HG03442 (cell line): ENCODE results near the gene ADH1B.
"Not testable (repeated sequence)": the region's sequence is repeated elsewhere in the genome, so short reads cannot be mapped to it uniquely, and the experiment has no call there.

Experiments used
- ATAC-seq: cut with Tn5 transposase; IDR thresholded peaks from one replicate; pipeline ENCODE4 v1.9.1; 2021; ENCODE audit warnings: mild to moderate bottlenecking, moderate library complexity; ENCODE audit not compliant: unreplicated experiment

ADH1B gene

GRCh38 chr4:99324979-99325378 is 3.8 kb upstream of the ADH1B start:
- no peak for ATAC-seq

DNA sequence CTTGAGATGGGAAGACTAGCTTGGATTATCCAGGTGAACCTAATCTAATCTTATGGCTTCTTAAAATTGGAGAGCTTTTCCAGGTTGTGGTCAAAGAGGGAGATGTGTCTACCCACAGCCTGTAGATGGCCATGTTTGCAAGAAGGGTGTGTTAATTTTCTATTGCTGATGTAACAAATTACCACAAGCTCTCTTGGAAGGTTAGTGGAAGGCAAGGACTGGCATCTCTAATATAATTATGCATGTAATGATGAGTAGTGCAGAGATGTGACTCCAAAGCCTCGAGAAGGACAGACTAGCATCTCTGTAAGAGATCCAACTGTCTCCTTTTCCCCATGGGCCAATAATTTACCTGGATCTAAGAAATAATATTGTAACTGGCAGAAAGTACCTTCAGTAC is 3.2 kb upstream of the ADH1B start:
- no peak for ATAC-seq

- ATAC-seq = no peak
Measured at GRCh38 chr4:99323756-99324155, 2.6 kb upstream of the ADH1B start.

- not testable (repeated sequence) for ATAC-seq
Measured at GRCh38 chr4:99317811-99318210, 3.4 kb downstream of the ADH1B start.

- ATAC-seq = no peak
Measured at GRCh38 chr4:99317354-99317753, 3.8 kb downstream of the ADH1B start.

GRCh38 chr4:99315839-99316238 is 5.4 kb downstream of the ADH1B start:
- no peak for ATAC-seq

DNA sequence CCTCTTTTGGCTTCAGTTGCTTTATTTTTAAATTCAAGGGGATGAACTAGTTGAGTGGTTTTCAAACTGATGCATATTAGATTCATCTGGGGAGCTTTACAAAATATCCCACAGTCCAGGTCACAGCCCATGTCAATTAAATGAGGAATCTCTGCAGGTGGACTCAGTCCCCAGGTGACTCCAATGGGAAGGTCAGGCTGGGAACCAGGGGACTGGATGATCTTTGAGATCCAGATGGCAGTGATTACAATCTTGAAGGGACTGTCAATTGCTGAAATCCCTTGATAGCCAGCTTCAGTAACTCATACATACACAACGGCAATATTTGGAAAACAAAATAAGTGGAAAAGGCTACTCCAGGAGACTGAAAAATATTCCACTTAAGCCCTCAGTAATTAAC is 7.0 kb downstream of the ADH1B start:
- no peak for ATAC-seq

DNA sequence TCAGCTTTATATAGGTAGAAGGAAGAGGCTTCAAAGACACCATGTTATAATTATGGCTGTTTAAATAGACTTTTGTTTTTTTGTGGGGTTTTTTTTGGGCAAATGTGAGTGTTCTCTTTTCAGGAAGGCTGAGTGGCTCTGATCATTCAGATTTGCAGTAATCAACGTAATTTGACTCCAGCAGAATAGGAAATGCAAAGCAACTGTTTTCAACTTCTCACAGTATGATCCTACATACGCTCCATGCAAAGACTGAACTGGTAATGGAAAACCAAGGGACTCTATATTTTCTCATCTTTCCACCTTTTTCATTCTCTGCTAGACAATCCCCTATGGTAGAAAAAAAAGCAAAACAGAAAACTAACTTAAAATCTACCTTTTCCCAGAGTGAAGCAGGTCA is 10.8 kb downstream of the ADH1B start:
- no peak for ATAC-seq

DNA sequence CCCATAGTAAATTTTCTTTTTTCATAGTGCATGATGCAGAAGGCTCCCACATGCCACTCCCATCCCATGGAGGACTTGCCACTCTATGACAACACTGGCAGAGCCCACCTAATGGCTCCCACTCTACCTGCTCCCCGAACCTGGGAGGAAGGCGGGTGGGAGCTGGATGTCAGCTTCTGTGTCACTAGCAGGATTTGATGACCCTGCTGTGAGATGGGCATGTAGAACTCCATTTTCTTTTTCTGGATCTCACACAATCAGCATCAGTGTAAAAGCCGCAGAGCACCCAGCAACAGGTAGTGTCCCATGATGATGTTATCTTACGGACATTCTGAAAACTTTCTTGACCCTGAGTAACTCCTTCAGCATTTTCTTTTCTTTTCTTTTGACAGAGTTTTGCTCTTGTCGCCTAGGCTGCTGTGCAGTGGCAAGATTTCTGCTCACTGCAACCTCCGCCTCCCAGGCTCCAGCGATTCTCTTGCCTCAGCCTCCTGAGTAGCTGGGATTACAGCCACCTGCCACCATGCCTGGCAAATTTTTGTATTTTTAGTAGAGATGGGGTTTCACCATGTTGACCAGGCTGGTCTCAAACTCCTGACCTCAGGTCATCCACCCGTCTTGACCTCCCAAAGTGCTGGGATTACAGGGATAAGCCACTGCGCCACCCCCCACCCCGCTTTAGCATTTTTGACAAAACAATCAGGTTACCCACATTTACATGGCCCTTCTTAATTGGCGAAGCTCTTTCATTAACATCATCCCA is 15.4 kb downstream of the ADH1B start:
- ATAC-seq = no peak

GRCh38 chr4:99301376-99302164 is 19.6 kb downstream of the ADH1B start:
- no peak for ATAC-seq

DNA sequence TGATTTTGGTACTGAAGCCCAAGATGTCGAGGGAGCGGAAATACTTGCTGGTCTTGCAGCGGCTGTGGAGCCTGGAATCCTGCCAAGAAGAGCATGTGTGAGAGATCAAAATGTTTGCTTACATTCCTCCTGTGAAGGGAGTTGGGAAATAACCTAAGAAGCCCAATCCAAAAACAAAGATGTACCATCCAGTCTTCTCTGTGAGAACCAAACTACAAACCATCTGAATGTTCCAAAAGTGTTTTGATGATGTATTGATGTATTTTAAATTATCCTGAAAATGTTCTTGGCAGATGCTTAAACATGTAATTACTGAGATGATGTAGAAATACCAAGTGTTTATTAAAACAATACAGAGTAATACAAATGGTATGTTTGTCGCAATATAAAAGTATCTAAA is 20.3 kb downstream of the ADH1B start:
- ATAC-seq = no peak

GRCh38 chr4:99293357-99293756 is 27.8 kb downstream of the ADH1B start:
- no peak for ATAC-seq

DNA sequence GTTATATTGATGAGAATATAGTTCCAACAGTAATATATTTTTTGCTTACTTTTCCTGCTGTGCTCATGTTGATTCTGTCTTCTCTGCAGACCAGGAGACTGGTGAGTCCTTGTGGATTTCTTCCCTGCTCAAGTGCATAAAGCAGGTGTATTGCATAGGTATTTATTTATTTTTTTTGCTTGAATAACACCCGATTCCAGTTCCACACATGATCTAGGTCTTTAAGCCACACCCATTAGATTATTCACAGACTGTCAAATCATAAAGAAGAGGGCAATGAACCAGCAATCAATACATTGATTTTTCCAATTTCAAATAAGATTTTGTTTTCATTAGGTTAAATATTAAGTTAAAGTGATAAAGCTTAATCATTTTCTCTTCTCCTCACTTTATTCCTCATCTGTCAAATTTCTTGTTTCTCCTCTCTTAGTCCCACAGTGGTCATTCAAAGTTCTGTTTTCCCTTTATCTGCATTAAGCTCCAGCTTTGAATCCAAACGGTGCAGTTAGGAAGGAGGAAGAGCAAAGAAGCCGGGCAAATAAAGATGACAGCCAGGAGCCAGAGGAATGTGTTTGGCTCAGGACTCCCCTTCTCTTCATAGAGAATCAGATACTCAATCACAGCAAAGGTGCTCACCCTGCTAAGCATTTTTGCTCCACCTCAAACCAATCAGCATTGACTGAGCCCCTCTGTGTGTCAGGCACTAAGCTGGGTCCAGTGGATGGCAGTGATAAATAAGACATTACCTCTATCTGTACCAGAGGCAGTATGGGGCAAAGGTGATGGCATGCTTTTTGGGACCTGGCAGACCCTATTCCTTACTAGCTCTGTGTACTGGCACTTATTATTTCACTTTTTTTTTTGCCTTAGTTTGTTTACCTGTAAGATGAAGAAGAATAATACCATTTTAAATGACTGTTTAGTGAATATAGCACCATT is 30.1 kb downstream of the ADH1B start, which contains the start of gene ADH1A:
Gene ADH1A, minus strand, starts transcription at position 138 of the 939 bp plus-strand sequence. Its CDS starts 71 bp downstream, at position 67.
- no peak for ATAC-seq

DNA sequence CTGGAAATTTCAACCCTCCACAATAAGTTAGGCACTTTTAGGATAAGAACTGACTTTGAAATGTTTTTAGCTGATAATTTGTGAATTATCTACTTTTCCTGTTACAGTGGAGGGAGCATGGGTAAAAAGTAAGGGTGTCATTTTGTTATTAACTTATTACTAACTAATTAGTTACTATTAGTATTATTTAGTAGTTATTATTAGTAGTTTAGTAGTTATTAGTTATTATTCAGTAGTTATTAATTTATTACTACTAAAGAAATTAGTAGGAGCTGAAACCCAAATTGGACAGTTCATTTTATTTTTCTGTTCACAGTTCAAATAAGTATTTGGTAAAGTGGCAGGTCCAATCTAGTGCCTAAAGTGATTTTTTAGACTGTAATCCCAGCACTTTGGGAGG is 35.8 kb downstream of the ADH1B start:
- ATAC-seq = no peak

- ATAC-seq = no peak
Measured at GRCh38 chr4:99282731-99283130, 38.5 kb downstream of the ADH1B start.

DNA sequence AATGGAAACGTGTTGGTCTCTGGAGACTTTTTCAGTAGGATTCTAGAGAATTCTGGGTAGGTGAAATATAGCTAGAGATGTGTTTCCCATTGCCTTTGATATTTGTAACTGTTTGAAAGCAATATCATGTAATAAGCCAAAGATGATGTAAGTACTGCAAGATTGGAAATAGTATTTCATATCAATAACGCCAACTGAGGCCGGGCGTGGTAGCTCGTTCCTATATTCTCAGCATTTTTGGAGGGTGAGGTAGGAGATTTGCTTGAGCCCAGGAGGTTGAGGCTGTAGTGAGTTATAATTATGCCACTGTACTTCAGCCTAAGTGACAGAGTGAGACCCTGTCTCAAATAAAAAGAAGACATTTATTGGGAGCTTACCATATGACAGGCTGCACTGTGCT is 39.9 kb downstream of the ADH1B start:
- ATAC-seq = no peak

DNA sequence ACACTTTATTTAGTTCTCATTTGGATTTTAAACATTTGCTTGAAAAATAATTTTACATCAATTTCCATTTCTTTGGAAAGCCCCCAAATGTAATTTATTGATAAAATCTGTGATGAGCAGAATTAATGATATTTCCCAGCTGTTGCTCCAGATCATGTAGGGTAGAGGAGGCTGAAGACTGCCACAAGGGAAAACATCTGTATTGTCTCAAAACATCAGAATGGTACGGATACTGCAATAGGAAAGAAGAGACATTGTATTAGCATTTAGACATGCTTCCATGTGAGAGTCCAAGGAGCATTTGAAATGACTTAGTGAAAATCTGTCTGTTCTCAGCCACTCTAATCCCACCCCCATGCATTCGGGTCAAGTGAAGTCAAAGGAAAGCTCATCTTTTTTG is 44.8 kb downstream of the ADH1B start:
- no peak for ATAC-seq

GRCh38 chr4:99275885-99276284 is 45.3 kb downstream of the ADH1B start:
- no peak for ATAC-seq

DNA sequence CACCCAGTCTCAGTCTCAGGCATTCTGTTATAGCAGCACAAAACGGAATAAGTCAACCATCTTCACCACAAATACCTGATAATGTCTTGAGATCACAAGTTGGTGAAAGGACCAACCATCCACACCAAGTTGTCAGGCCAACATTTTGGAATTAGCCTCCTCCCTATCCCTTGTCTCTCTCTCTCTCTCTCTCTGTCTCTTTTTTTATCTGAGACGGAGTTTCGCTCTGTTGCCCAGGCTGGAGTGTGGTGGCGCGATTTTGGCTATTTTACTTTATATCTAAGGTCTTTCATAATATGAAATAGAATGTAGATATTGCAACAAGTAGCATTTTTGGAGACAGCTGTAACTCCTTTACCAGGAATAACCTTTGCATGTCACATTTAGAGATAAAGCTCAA is 46.2 kb downstream of the ADH1B start:
- no peak for ATAC-seq

DNA sequence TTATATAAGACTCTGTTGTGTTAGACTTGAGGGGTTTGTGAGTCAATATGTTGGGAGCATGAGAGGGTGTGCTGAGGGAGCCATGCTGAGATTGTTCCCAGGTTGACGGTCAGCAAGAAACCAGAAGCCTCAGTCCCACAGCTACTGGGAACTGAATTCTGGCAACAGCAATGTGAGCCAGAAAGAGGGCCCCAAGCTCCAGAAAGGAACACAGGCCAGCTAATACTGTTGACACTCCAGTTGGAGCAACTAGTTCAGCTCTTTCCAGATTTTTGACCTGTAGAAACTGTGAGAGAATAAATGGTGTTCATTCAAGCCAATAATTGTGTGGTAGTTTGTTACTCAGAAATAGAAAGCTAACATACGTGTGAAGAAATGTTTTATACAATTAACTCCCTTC is 47.5 kb downstream of the ADH1B start:
- ATAC-seq = no peak

DNA sequence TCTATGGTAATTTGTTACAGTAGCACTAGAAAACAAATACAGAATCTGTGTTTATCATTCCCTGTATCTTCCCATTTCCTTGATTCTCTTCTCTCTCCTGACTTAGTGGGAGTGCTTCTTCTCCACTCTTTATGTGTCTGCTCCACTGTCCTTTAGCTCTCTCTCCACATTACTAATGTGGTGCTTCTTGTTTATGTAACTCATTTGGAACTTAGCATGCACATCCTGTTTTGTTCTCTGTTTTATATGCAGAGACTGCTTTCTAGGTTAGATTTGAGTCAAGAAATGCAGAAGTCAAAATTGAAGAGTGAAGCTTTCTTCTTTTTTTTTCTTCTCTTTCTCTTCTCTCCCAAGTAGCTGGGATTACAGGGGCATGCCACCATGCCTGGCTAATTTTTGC is 56.3 kb downstream of the ADH1B start:
- no peak for ATAC-seq
